MCF 10A (cell line): ENCODE data around the gene TAF9B. TPM values are rescaled to one million over a fixed set of nuclear protein-coding genes. Genes with fewer than 3 reads are reported as not detected.

ENCODE experiments used
- BruUV-seq: library from RNA; stranded (reverse); fragments of 400-500 nt; replicated peaks from 2 replicates; lab custom pipeline; 2021; lab: Mats Ljungman, UMichigan
- CTCF ChIA-PET: fragments of 300-600 bp; sonication (Branson Sonifier 250); formaldehyde crosslinking; extraction: SDS; loops from one replicate; lab custom pipeline; 2021; ENCODE audit warnings: antibody characterized with exemption, inconsistent platforms; lab: Yijun Ruan, JAX
- POLR2A ChIA-PET: fragments of 300-600, 350-650 bp; sonication (Branson Sonifier 250); formaldehyde crosslinking; extraction: SDS; loops from one replicate; lab custom pipeline; 2020; ENCODE audit warnings: antibody characterized with exemption, inconsistent platforms; lab: Yijun Ruan, JAX
- DNase-seq: peaks from one replicate; pipeline ENCODE4 v3.0.0-alpha.2; 2018; ENCODE audit not compliant: unreplicated experiment
- H3K27ac Mint-ChIP-seq: one replicate; pipeline ENCODE4 v1.8.0; 2022; ENCODE audit warnings: mild to moderate bottlenecking, low read depth, mixed read lengths; ENCODE audit not compliant: unreplicated experiment
- H3K27me3 Mint-ChIP-seq: one replicate; pipeline ENCODE4 v1.8.0; 2022; ENCODE audit warnings: mixed read lengths; ENCODE audit not compliant: insufficient read depth, unreplicated experiment
- H3K36me3 Mint-ChIP-seq: one replicate; pipeline ENCODE4 v1.8.0; 2022; ENCODE audit warnings: mild to moderate bottlenecking, moderate library complexity, mixed read lengths; ENCODE audit not compliant: insufficient read depth, unreplicated experiment
- H3K4me1 Mint-ChIP-seq: one replicate; pipeline ENCODE4 v1.8.0; 2022; ENCODE audit warnings: mixed read lengths; ENCODE audit not compliant: insufficient read depth, unreplicated experiment
- H3K4me3 Mint-ChIP-seq: one replicate; pipeline ENCODE4 v1.8.0; 2022; ENCODE audit warnings: mild to moderate bottlenecking, moderate library complexity, mixed read lengths; ENCODE audit not compliant: unreplicated experiment
- H3K9me3 Mint-ChIP-seq: one replicate; pipeline ENCODE4 v1.8.0; 2022; ENCODE audit warnings: mixed read lengths; ENCODE audit not compliant: unreplicated experiment
- CTCF ChIP-seq: fragments of 200-600 bp; IDR thresholded peaks from one replicate; pipeline ENCODE4 v1.8.0; 2022; ENCODE audit warnings: antibody characterized with exemption, mild to moderate bottlenecking; ENCODE audit not compliant: unreplicated experiment
- intact Hi-C: fragments of 100-400 bp; cut with micrococcal nuclease; formaldehyde crosslinking; loops from 2 replicates; pipeline ENCODE4 v1.14.1; 2022
- total RNA-seq: library from RNA; stranded (reverse); gene quantifications from 2 replicates; pipeline ENCODE4 v1.2.3, GENCODE V29; 2022

Gene TAF9B
- total RNA-seq, 1 experiment from 2014 or later: 11.8 TPM

GRCh38 chrX:78105944-78106650 lies 33.4 kb downstream of the TAF9B start:
- Mint-ChIP-seq H3K9me3 (peaks cover 7% of the 10 kb centered on the region), H3K27me3 (no peaks in the 10 kb centered on the region)
- CTCF ChIA-PET: interaction anchor here (1.4 to 1.6 kb wide), 2 partner anchors 10 to 17 kb away, joined by 3 read pairs; no protein-coding TSS in a partner anchor

GRCh38 chrX:78104447-78105176 lies 34.8 kb downstream of the TAF9B start:
- intact Hi-C loops: no loop called here
- Mint-ChIP-seq H3K4me3 (peak overlapping the region; percentile 78), H3K9me3 (peaks cover 7% of the 10 kb centered on the region), H3K4me1 (peaks cover 21% of the 10 kb centered on the region), H3K36me3 (peaks cover 14% of the 10 kb centered on the region), H3K27ac (peak overlapping the region; percentile 86), H3K27me3 (no peaks in the 10 kb centered on the region)
- ChIA-PET POLR2A (interaction anchor here (0.6 to 2.0 kb wide), 8 partner anchors 11 to 378 kb away, joined by 3 to 15 read pairs (median 4); partner anchors contain the start of genes COX7B and MAGT1), CTCF (interaction anchor here (1.2 to 1.6 kb wide), 3 partner anchors 18 to 204 kb away, joined by 3 to 7 read pairs (median 4); no protein-coding TSS in a partner anchor)
- BruUV-seq: TSS peak; percentile 40
- TF ChIP-seq CTCF: no peak
- peak; percentile 78 for DNase-seq

More at GRCh38 chrX:78105944-78106650, 33.4 kb downstream of the TAF9B start:
- no peak for TF ChIP-seq CTCF
- Mint-ChIP-seq H3K27ac (peak overlapping the region; percentile 32), H3K4me3 (peak overlapping the region; percentile 78), H3K36me3 (peaks cover 17% of the 10 kb centered on the region), H3K4me1 (peaks cover 24% of the 10 kb centered on the region)
- POLR2A ChIA-PET: interaction anchor here (0.8 to 1.1 kb wide), 2 partner anchors 14 to 22 kb away, joined by 3 read pairs; no protein-coding TSS in a partner anchor
- DNase-seq: no peak
- intact Hi-C loops: no loop called here
- no TSS peak for BruUV-seq

- peak within 1 kb of the TSS; percentile 78 for H3K4me3 Mint-ChIP-seq
- peak within 1 kb of the TSS; percentile 86 for H3K27ac Mint-ChIP-seq
- no peak for TF ChIP-seq CTCF
- H3K4me1 Mint-ChIP-seq: peaks cover 18% of the 10 kb centered on the region
- no TSS peak for BruUV-seq
- no peaks in the 10 kb centered on the region for H3K27me3 Mint-ChIP-seq
- DNase-seq: peak; percentile 92
- peaks cover 14% of the 10 kb centered on the region for H3K36me3 Mint-ChIP-seq
- ChIA-PET POLR2A (interaction anchor here (0.5 to 2.0 kb wide), 10 partner anchors 11 to 507 kb away, joined by 3 to 15 read pairs (median 4); partner anchors contain the start of genes COX7B and MAGT1), CTCF (interaction anchor here (1.2 to 3.1 kb wide), 3 partner anchors 12 to 203 kb away, joined by 4 to 16 read pairs (median 7); no protein-coding TSS in a partner anchor)
- intact Hi-C loops: no loop called here
- H3K9me3 Mint-ChIP-seq: peaks cover 7% of the 10 kb centered on the region
These were observed 35.6 kb downstream of the TAF9B start, which contains the start of gene PGK1 for GRCh38 chrX:78103623-78104446. PGK1 (plus strand) TSS chrX:78104248; CDS start chrX:78104341, 93 bp downstream.
